NOMO-1 treated with dmso at 0.1 percent for 144 hours (cell line): ENCODE results near the gene GATA5.
"Not testable (repeated sequence)": the region's sequence is repeated elsewhere in the genome, so short reads cannot be mapped to it uniquely, and the experiment has no call there.

ENCODE experiments used
- DNase-seq: peaks from one replicate; lab custom pipeline; 2025; ENCODE audit not compliant: unreplicated experiment; lab: John Stamatoyannopoulos, UW

The GATA5 gene

DNA sequence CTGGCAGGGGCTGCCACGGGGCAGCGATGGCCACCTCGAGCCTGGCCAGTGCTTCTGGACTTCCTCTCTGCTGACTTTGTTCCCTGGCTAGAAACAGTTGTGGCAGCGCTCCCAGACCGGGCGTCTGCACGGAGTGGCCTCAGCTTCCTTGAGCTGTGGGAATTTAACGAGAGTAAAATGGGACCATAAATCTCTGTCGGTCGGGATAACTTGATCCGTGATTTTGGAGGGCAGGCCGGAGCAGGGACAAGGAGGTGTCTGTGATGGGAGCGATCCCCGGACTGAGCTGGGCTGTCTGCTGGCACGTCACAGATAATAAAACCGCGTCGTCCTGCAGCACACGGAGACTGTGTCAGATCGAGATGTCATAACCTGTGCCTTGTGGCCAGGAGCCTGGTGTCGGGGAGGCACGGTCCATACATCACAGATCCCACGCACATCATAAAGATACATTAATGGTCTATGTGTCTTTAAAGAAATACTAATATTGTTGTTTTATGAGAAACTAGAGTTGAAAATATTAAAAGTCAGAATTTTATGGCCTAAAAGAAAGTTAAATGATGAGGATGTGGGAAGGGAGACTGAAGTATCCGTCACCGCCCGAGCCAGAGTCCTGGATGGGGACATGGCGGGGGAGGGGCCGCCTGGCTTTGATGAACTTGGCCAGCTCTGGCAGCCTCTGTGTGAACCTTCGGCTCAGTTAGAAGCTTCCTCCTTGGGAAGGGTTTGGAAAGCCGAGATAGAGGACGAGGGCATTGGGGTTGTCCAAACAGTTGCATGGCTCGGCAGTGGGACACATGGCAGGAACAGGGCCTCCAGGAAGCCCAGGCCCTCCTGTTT, 41.9 kb downstream of the GATA5 start:
- no peak for DNase-seq

GRCh38 chr20:62430866-62431447, 44.8 kb downstream of the GATA5 start:
- no peak for DNase-seq

- DNase-seq = no peak
Measured at GRCh38 chr20:62430311-62430853, 45.4 kb downstream of the GATA5 start.

DNA sequence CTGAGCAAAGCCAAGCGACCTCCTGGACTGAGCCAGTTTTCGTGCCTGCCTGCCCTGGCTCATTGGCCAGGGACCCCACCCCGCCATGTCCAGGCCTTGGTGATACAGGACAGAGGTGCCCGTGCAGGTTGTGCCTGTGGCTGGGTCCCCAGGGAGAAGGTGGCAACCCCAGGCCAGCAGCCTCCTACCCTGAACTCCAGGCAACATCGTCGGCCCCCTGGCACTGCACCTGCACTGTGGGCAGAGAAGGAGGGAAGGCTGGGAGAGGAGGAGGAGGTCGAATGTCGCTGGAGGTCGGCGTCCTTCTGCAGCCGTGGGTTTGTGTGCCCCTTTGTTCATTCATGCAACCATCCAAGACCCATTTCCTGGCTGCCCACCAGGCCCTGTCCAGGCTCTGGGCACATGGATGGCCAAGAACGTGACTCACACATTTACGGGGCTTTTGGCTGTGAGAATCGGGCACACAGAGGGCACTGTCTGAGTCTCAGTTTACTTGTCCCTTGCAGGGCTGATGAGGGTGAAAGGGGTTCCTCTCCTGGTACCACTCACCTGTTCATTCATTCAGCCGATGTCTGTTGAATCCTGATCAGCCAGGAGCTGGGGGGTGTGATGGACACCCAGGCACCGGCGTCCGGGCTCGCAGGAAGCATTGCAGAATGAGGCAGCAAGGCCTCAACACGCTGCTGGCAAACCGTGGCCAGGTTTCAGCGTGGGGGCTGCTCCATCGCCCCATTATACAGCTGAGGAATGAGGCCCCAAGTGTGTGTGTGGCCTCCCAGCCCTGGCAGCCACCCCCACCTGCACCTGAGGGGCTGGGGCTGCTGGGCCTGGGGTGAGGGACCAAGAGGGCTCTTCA, 46.1 kb downstream of the GATA5 start:
- no peak for DNase-seq

GRCh38 chr20:62428396-62429295, 47.1 kb downstream of the GATA5 start:
- no peak for DNase-seq

GRCh38 chr20:62428002-62428372, 47.8 kb downstream of the GATA5 start:
- DNase-seq = no peak

DNA sequence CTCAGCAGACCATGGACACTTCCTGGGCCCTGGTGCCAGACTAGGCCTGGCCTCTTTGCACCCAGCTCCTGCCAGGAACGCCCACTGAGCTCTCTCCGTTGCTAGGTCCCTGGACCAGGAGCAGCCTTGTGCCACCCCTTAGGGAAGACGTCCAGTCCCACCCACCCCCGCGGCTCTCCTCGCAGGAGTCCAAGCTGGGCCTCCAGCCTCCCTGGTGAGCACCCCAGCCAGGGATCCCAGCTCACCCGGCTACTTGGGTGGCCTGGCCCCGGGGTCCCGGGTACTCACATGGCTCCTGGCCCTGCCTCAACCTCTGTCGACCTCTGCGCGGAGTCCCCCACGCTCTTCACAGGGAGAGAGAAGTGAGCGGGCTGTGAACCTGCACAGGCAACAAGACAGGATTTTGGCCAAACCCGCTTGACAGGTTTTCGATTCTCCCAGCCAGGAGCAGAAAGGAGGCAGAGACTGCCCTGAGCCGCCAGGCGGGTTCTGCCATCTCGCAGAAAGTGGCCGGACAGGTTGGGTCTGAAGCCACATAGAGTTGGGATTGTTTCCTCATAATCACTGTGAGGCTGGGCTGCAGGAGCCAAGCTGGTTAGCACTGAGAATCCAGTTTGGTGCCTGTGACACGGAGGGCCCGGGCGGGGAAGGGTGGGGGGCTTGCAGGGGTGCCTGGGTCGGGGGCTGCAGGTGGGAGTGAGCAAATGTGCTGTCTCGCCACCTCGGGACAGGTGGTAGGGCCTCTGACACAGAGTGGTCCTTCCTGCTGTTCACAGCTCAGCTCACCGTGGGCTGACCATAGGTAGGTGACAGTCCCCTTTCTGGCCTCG, 48.4 kb downstream of the GATA5 start, which contains the start of gene RBBP8NL:
RBBP8NL (minus strand) TSS at position 368 of the 830 bp plus-strand sequence. CDS start 7,892 bp downstream, outside the sequence.
- DNase-seq = no peak

- no peak for DNase-seq
Measured at GRCh38 chr20:62426699-62427131, 49.1 kb downstream of the GATA5 start.

DNA sequence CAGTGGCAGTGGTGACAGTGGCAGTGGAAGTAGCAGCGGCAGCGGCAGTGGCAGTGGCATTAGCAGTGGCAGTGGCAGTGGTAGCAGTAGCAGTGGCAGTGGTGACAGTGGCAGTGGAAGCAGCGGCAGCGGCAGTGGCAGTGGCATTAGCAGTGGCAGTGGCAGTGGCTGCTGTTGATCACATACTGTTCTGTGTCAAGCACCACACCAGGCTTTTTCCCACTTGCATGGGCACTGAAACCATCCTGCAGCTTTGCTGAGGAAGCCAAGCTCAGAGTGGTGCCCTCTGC, 49.8 kb downstream of the GATA5 start:
- not testable (repeated sequence) for DNase-seq

DNA sequence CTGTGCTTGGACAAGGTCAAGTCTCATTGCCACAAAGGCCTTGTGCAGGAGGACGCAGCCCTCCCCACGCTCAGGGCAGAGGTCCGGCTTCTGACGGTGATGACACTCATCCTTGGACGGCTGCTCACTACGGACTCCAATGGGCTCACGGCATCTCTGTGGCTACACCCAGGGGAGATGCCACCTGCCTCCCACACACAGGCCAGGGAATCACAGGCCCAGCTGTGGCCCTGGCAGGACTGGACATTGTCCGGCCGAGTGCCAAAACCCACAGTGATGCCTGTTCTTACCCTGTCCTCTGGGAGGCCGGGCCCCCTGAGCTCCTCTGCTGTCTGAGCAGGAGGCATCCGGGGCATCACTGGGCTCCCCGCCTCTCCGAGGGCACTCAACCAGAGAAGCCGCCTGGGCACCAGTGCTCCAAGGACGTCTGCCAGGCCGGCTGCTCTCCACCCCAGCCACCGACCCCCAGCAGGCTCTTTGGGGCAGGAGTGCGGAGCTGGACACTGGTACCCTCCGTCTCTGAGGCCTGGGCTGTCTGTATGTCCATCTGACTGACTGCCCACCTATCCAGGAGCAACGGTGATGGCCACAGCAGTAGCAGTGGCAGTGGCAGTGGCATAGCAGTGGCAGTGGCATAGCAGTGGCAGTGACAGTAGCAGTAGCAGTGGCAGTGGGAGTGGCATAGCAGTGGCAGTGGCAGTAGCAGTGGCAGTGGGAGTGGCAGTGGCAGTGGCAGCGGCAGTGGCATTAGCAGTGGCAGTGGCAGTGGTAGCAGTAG, 50.3 kb downstream of the GATA5 start:
- no peak for DNase-seq

DNA sequence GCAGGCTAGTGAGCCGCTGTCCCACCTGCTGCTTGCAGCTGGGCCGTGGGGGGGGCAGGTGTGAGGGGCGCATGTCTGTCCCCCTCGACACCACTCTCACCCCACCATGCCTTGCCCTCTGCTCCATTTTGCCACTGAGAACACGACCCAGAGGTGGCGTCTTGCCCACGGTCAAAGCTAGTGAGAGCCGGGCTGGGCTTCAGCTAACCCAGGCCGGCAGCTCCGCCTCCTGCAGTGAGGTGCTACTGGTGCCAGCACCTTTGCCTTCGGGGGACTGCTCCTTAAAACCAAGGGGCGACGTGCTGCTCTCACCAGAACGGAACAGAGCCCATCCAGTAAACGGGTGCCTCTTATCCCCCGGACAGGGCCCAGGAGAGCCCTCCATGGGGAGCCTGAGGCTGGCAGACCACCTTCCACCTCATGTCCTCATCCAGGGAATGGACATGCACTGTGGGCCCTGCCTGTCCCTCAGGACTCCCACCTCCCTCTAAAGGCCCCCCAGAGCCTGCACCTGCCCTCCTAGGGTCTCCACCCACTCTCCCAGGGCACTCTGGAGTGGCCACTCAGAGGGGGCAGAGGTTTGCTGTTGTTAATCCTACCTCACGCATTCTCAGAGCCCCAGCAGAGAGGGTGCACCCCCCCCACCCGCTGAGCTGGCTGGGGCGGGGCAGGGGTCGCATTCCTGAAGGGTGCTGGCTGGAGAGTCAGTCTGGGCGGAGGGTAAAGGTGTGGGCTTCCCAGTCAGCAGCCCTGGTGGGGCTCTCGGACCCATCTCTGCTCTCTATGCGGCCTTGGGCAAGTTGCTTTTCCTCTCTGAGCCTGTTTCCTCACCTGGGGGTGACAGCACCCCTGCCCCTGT, 51.3 kb downstream of the GATA5 start:
- DNase-seq = no peak

DNA sequence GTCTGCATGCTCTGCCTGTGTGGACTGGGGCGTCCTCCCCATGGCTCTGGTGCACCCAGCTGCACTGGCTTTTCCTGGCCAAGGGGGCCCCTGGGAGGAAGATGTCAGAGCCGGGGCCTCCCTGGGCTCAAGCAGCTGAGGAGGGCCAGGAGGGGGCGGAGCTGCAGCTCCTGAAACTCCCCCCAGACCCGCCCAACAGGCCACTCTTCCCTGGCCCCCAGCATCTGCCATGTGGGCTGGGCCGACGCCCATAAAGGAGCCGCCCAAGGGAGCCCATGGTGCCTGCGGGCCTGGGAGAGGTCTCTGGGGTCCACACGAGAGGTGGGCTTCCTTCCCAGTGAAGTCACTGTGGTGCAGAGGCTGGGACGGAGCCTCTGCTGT, 52.5 kb downstream of the GATA5 start:
- DNase-seq = no peak

DNA sequence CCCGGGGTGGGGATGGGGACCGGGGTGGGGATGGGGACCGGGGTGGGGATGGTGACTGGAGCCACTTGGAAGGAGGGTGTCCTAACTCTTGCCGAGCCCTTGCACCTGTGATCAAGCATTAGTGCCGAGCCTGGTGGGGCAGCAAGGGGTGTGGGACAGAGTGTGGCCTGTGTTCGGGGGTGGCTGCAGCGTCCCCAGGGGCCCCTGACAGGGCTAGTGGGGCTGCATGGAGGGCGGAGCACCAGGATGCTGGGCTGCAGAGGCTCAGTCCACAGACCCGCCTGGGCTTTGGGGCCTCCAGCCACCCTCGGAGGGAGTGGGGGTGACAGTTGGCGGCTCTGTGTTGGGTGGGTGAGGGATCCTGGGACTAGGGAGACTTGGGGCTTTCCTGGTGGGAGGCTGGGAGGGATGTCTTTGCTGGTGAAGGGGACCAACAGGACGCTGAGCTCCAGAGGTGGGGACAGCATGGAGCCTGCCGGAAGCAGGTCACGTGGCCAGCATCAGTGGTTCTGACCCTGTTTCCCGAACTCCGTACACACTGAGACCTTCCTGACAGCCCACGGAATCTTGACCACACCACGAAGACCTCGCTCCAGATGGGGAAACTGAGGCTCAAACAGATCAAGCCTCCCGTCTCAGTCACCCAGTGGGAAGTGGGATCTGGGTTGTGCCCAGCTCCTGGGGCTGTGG, 53.0 kb downstream of the GATA5 start:
- no peak for DNase-seq

- no peak for DNase-seq
Measured at GRCh38 chr20:62421716-62421990, 54.1 kb downstream of the GATA5 start.

DNA sequence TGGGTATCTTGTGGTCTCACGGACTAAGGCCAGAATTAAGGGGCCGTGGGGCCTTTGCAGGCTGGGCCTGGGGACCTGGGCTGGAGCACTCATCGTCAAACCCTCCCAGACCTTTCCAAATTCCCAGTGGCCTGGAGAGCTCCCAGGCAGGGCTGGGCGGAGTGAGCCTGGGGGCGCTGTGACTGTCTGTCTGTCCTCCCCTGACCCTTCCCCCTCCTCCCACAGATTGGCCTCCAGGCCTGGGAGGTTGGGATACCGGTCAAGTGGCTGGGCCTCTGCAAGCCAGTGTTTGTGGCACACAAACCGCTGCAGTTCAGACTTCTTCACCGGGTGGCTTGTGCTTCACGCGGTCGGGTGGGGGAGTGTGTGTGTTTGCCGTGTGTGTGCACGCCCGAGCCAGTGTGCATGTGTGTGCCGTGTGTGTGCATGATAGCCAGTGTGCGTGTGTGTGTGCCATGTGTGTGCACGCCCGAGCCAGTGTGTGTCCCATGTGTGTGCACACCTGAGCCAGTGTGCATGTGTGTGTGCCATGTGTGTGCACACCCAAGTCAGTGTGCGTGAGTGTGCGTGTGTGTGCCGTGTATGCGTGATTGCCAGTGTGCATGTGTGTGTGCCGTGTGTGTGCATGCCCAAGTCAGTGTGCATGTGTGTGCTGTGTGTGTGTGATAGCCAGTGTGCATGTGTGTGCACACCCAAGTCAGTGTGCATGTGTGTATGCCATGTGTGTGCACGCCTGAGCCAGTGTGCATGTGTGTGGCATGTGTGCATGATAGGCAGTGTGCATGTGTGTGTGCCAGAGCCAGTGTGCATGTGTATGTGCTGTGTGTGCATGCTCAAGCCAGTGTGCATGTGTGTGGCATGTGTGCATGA, 54.7 kb downstream of the GATA5 start:
- no peak for DNase-seq

- DNase-seq = no peak
Measured at GRCh38 chr20:62419759-62420158, 56.0 kb downstream of the GATA5 start.
